GM18502 (cell line): ENCODE measurements around the gene JPH2.
"Not testable (repeated sequence)": the region's sequence is repeated elsewhere in the genome, so short reads cannot be mapped to it uniquely, and the experiment has no call there.

Source experiments
- ATAC-seq: cut with Tn5 transposase; IDR thresholded peaks from one replicate; pipeline ENCODE4 v1.9.1; 2021; ENCODE audit warnings: mild to moderate bottlenecking; ENCODE audit not compliant: unreplicated experiment, poor library complexity

Gene JPH2

GRCh38 chr20:44212792-44213191 is 25.8 kb upstream of the JPH2 start:
- ATAC-seq: no peak

DNA sequence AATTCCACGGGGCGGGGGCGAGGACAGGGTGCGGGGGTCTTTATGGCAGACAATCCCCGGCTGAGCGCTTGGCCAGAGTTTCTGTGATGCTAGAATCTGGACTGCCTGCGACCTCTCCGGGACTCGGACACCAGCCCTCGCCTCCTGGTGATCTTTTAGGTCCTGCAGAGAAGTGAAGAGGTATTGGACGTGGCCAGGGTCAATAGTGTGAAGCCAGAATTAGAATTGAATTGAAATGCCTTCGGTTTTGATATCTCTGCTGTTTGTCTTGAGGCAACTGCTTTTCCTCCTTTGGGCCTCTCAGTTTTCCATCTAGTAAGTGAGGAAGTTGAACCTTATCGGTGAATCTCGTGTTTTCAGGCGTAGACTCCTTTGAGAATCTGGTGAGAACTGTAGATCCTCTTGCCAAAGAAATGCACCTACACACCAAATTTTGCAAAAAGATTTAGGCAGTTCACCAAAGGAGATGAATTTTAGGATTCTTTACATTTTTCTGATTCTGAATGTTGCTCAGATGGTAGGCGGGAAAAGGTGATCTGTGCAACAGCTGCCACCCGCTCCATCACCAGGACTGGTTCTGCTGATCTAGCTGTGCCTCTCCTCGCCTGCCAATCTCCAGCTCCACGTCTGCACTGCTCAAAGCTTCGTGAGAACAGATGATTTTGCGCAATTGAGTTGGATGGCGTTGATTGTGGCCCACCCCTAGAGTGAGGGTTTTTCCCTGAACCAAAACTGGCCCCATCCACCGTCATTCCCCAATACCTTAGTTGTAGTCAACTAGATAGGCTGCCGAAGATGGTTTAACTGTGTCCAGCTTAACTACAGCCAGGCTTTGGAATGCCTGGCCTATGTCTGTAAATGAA is 24.4 kb upstream of the JPH2 start:
- ATAC-seq: no peak

DNA sequence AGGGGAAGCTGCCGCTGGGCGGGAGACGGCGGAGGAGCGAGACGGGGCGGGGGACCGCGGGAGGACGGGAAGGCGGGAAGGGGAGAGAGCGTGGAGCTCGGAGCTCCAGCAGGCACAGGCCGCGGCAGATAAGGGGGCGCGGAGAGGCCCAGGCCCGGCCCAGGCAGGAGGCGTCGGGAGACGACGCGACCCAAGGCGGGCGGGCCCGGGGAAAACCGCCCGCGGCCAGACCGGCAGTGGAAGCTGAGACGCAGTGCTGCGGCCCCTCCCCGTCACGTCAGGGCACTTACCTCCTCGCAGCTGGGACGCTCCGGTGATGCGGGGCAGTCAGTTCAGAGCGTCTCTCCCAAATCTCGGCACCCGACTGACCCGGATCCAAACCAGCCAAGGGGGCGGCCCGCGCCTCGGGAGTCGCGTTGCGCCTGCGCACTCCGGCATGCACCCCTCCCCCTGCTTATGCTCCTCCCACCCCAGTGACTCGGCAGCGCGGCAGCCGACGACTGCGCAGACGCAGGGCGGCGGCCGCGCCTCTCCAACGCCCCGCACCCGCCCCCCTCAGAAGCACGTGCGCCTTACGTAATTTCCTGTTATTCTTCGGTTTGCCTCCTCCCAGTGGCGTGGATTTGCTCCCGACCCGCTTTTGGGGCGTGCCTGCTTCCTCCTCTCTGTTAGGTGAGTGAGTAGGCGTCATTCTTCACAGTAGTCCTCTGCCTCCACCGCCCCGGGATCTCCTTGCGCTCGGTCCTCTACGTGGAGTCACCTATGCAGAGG is 23.6 kb upstream of the JPH2 start, which contains the start of gene OSER1:
Gene OSER1, minus strand, starts transcription at position 366 of the 771 bp plus-strand sequence. CDS start 3,814 bp downstream, outside the sequence.
- ATAC-seq: peak; percentile 87

DNA sequence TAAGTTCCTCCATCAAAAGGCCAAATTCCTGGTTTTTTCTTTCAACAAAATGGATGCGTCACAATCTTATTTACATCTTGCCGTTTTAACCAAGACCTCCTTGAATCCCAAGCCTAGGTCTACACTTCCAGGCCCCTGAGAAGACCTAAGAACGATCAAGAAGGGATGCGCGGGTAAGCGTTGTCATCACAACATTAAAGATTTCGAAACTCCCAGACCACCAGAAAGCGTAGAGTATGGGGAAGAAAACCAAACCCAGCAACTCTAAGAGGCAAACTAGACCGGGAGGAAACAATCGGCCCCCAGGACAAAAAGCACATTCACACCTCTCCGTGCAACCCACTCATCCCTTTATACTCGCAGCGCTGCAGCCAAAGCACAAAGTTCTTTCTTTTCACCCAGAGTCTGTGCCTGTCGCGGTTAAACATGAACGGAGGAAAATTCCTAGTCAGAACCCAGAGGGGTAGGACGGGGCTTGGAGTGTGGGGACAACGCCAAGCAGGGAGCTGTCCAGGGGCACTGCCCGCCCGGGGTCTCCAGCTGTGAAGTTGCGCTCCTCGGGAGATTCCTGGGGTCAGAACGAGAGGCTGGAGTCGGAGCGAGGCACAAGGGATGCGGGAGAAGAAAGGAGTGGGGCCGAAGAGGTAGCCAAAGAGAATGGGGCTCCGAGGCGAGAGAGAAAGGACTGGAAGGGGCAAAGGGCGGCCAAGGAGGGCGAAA is 22.9 kb upstream of the JPH2 start:
- ATAC-seq: no peak

DNA sequence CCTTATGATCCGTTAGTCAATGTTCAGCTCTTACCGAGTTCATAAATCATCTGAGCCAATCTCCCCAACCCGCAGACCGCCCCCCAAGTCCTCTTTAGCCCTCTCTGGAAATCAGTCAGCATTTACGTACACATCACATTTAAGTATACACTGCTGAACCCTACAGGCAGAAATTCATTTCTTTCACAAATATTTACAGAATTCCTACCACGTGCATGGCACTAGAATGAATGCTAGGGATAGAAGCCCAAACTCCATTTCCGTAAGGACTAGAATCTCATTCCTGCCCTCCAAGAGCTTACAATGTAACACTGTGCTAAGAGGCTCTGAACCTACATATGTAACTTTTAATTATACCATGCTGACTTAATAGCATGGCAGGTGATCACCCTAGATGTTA is 21.8 kb upstream of the JPH2 start:
- no peak for ATAC-seq

DNA sequence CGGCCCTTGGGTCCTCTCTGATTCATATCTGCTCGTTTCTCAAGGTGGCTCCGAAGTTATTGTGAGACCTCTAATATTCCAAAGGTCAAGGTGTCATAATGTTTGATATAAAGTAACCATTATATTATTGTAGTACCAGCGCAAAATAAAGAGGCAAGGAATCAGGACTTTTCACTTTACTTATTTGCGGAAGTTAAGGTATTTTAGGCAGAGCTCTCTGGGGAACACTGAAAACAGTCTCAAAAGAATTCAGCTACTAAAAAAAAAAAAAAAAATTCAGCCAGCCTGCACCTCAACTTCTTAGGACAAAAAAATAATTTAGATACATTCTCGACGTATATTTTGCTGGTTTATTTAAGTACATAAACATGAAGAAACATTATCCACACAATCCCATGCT is 21.2 kb upstream of the JPH2 start:
- no peak for ATAC-seq

- ATAC-seq: no peak
Measured at GRCh38 chr20:44207126-44207723, 20.2 kb upstream of the JPH2 start.

DNA sequence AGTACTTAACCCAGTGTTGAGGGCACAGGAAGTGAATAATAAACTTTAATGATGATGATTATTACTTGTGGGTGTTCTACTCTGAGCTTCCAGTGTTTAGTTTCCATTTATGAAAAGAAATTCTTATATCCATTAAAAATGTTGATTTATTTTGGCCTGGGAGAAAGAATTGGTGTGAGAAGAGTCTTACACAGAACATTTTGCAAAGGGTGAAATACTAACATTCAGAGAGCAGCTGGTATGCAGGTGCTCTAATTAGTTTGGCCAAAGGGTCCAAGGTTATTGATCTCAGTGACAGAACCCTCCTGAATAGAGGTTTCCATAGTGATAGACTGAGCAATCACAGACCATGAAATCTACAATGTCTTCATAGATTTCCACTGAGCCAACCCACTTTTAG is 19.1 kb upstream of the JPH2 start:
- no peak for ATAC-seq

- ATAC-seq: no peak
Measured at GRCh38 chr20:44204832-44205215, 17.8 kb upstream of the JPH2 start.

- ATAC-seq: no peak
Measured at GRCh38 chr20:44204156-44204831, 17.3 kb upstream of the JPH2 start.

DNA sequence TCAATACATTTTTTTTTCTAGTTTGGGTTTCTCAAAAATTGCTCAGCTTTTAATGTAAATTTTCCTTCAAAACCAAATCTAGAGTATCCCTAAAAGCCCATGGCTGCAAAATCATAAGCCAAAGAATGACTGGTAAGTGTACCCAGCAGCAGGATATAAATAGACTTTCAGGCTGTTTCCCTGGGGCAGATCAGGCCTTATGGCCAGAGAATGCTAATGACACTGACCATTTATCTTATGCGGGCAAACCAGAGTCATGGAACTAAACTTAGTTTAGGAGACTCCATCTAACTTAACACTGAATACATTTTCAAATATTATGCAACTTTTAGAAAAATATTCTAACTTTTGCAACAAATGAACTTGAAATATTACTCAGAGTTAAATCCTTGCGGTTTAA is 16.2 kb upstream of the JPH2 start:
- no peak for ATAC-seq

GRCh38 chr20:44200983-44201382 is 14.0 kb upstream of the JPH2 start:
- ATAC-seq: no peak

DNA sequence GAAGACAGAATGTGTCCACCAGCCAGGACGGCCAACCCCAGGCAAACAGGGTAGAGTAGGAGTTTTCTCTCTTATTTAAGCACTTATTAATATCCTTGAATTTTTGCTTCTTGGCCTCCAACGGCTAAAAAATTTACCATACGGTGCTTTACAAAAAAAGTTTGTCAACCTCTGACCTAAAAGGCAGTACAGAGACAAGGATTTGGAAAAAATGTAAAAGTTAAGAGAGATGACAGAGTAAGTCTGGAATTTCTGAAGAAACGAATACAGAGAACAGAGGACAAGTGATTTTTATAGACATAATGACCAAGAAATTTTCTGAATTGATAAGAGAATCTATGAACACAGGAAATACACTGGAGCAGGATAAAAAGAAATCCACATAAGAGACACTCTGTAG is 13.4 kb upstream of the JPH2 start:
- no peak for ATAC-seq

- ATAC-seq: no peak
Measured at GRCh38 chr20:44199877-44200276, 12.9 kb upstream of the JPH2 start.

DNA sequence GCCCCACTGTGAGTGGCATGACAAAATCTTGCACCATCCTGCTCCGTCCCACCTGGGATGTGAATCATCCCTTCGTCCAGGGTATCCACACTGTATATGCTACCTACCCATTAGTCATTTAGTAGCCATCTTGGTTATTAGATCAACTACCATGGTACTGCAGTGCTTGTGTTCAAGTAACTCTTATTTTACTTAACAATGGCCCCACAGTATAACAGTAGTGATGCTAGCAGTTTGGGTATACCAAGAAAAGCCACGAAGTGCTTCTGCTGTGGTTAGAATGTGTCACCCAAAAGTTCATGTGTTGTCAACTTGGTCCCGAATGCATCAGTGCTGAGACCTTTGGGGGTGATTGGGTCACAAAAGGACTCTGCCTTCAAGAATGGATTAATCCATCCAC is 11.9 kb upstream of the JPH2 start:
- ATAC-seq: no peak

DNA sequence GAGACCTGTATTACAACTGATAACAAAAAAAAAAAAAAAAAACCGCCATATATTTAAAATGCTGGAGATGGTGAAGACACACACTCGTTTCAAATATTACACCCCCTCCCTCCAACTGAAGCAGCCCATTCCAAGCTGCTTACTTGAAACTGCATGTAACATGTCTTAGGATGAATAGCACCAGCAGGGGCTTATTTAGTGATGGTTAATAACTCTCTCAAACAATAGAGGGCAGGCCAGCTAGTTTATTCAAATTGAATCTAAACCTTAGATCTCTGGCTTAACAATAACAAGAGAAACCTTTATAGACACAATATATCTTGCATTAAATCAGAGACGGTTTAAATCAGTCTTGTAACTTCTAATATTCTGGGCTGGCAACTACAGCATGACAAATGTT is 9.3 kb upstream of the JPH2 start:
- no peak for ATAC-seq

- no peak for ATAC-seq
Measured at GRCh38 chr20:44195605-44196004, 8.6 kb upstream of the JPH2 start.

DNA sequence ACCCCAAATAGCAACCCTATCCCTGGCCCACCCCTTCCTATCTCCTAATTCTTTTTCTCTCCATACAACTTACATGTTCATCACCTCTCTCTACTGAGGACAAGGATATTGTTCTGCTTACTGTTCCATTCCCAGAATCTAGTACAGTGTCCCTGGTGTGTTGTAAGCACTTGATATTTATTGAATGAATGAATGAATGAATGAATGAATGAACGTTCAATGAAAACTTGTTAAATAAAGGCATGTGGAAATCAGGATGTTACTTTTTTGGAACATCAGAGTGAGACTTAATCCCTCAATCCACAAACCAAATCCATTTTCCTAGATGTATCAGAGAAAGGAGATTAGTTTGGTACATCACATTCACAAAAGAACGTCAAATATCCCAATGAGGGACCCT is 6.8 kb upstream of the JPH2 start:
- ATAC-seq: no peak

DNA sequence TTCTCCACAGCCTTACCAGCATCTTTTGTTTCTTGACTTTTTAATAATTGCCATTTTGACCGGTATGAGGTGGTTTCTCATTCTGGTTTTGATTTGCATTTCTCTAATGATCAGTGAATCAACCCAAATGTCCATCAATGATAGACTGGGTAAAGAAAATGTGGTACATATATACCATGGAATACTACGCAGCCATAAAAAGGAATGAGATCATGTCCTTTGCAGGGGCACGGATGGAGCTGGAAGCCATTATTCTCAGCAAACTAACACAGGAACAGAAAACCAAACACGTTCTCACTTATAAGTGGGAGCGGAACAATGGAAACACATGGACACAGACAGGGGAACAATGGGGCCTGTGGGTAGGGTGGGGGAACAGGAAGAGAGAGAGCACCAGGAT is 4.7 kb upstream of the JPH2 start:
- ATAC-seq: not testable (repeated sequence)
